CD4-positive, alpha-beta T cell (primary cell): Measurements from ENCODE around the gene TMEM117. TPM values are rescaled to one million over a fixed set of nuclear protein-coding genes. Genes with fewer than 3 reads are reported as not detected.

Experiments used
- ATAC-seq: fragments of 200-7000 bp; cut with Tn5 transposase; one replicate; pipeline ENCODE4 v1.10.0; 2022; ENCODE audit warnings: mild to moderate bottlenecking; ENCODE audit not compliant: poor library complexity
- CTCF ChIA-PET: fragments of 350-600 bp; sonication (Branson Sonifier 250); formaldehyde crosslinking; loops from one replicate; lab custom pipeline; 2021; ENCODE audit warnings: antibody characterized with exemption, inconsistent platforms; lab: Charles Lee
- POLR2A ChIA-PET: fragments of 350-600 bp; sonication (Branson Sonifier 250); formaldehyde crosslinking; loops from one replicate; lab custom pipeline; 2021; ENCODE audit warnings: antibody characterized with exemption, inconsistent platforms; lab: Charles Lee
- DNase-seq, 14 experiments: peaks; one replicate each; pipeline ENCODE4 v3.0.0-alpha.2; 2013 to 2020; ENCODE audit warnings: mixed read lengths in 2 of 14
- H3K27ac ChIP-seq, 2 donors: one replicate each; pipeline versions ENCODE4 v1.5.1 to v1.7.0; 2013; ENCODE audit warnings: low read length in 2 of 2, low read depth in 1 of 2, mild to moderate bottlenecking in 1 of 2
- H3K27me3 ChIP-seq, 2 experiments: 1 replicate in 1 of 2; 2 replicates in 1 of 2; pipeline versions ENCODE4 v1.6.1 to v1.7.0; 2013; ENCODE audit warnings: low read length in 2 of 2, control low read depth in 1 of 2, mild to moderate bottlenecking in 1 of 2, moderate library complexity in 1 of 2; ENCODE audit not compliant: insufficient read depth in 2 of 2, control insufficient read depth in 1 of 2
- H3K36me3 ChIP-seq: one replicate; pipeline ENCODE4 v1.6.1; 2013; ENCODE audit warnings: low read length, control low read depth; ENCODE audit not compliant: insufficient read depth
- H3K4me1 ChIP-seq: one replicate; pipeline ENCODE4 v1.6.1; 2013; ENCODE audit warnings: low read length, control low read depth; ENCODE audit not compliant: insufficient read depth
- H3K4me3 ChIP-seq: one replicate; pipeline ENCODE4 v1.5.1; 2013; ENCODE audit warnings: mild to moderate bottlenecking, low read length, moderate library complexity
- H3K9me3 ChIP-seq, 2 experiments: 1 replicate in 1 of 2; 2 replicates in 1 of 2; pipeline versions ENCODE4 v1.6.1 to v1.7.0; 2013; ENCODE audit warnings: low read length in 2 of 2, mild to moderate bottlenecking in 2 of 2, control low read depth in 1 of 2, moderate library complexity in 1 of 2; ENCODE audit not compliant: control insufficient read depth in 1 of 2, insufficient read depth in 1 of 2
- H3K27ac Mint-ChIP-seq: one replicate; pipeline ENCODE4 v1.8.0; 2020; ENCODE audit warnings: mixed read lengths
- H3K27me3 Mint-ChIP-seq: one replicate; pipeline ENCODE4 v1.8.0; 2021; ENCODE audit warnings: mixed read lengths
- H3K36me3 Mint-ChIP-seq: one replicate; pipeline ENCODE4 v1.8.0; 2021; ENCODE audit warnings: low read depth, mixed read lengths
- H3K4me1 Mint-ChIP-seq: one replicate; pipeline ENCODE4 v1.8.0; 2021; ENCODE audit warnings: low read depth, mixed read lengths
- H3K4me3 Mint-ChIP-seq: one replicate; pipeline ENCODE4 v1.8.0; 2020; ENCODE audit warnings: mild to moderate bottlenecking, mixed read lengths
- H3K9me3 Mint-ChIP-seq: one replicate; pipeline ENCODE4 v1.8.0; 2020; ENCODE audit warnings: mixed read lengths
- CTCF ChIP-seq: fragments of 200-600 bp; IDR thresholded peaks from one replicate; pipeline ENCODE4 v1.8.0; 2022; ENCODE audit warnings: antibody characterized with exemption, mild to moderate bottlenecking
- intact Hi-C, 2 experiments: fragments of 100-400 bp; cut with DNase I in 1 of 2; cut with micrococcal nuclease in 1 of 2; formaldehyde crosslinking; loops; one replicate each; pipeline versions ENCODE4 v1.15.1 to v1.9.0; 2023 to 2025; cut with DNase I, micrococcal nuclease
- total RNA-seq, 174 experiments: library from RNA in 2 of 174; stranded (reverse) in 2 of 174; gene quantifications; one replicate each; pipeline ENCODE4 v1.2.3 and lab custom pipeline; 2021 to 2026

Gene TMEM117
- total RNA-seq, 2 experiments from 2014 or later, result 3.4 to 4.4 TPM

DNA sequence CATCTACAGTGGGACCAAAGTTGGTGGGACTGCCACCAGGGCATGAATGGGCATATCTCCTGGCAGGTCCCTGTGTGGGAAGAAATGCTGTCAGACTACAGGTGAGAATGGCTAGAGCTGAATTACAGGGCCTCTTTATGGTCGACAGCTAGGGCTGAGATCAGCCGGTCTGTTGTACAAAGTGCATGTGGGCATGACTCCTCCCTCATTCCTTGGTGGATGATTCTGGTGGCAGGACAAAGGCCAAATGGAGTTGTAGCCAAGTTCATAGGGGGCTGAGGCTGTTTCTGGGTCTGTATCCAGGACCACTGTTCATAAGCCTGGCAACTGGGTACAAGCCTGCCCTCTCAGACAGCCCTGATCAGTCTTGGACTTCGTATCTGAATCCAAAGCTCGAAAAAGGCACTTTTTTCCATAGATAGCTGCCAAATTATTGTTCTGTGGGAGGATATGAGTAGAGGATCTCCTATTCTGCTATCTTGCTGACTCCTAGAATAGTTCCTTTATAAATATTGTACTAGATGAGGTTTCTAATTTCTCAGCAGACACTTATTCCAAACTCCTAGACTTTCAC, 460.8 kb downstream of the TMEM117 start:
- no peak for TF ChIP-seq CTCF
- H3K4me1 ChIP-seq, result no peaks in the 10 kb centered on the region
- no peak for ATAC-seq
- H3K36me3 Mint-ChIP-seq, result peaks cover 23% of the 10 kb centered on the region
- H3K27ac ChIP-seq, result no peak overlapping the region
- H3K4me3 Mint-ChIP-seq, result no peak overlapping the region
- DNase-seq, result no peak
- H3K4me1 Mint-ChIP-seq, result no peaks in the 10 kb centered on the region
- H3K27me3 Mint-ChIP-seq, result no peaks in the 10 kb centered on the region
- no peaks in the 10 kb centered on the region for H3K36me3 ChIP-seq
- no peaks in the 10 kb centered on the region for H3K27me3 ChIP-seq
- ChIA-PET POLR2A (no interaction called here), CTCF (no interaction called here)
- H3K9me3 Mint-ChIP-seq, result peaks cover 5% of the 10 kb centered on the region
- H3K27ac Mint-ChIP-seq, result no peak overlapping the region
- no peak overlapping the region for H3K4me3 ChIP-seq
- intact Hi-C loops, result no loop called here
- H3K9me3 ChIP-seq, result peaks cover 4 to 7% of the 10 kb centered on the region in 2 experiments

DNA sequence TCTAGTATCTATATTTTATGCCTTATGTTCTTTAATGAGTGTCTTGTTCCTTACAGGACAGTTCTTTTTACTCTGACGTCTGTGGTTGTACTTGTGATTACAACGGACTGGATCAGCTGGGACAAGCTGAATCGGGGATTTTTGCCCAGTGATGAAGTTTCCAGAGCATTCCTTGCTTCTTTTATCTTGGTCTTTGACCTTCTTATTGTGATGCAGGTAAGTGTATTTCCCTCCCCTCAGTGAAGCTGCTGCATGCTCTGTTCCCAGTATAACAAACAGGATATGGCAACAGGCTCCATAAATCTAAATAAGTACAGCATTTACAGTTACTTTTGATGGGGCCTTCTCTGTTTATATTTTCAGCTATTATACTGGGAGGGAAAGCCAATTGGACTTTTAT, 463.6 kb downstream of the TMEM117 start:
- Mint-ChIP-seq H3K27ac (no peak overlapping the region), H3K4me1 (no peaks in the 10 kb centered on the region), H3K36me3 (peaks cover 38% of the 10 kb centered on the region), H3K4me3 (no peak overlapping the region), H3K9me3 (peaks cover 5% of the 10 kb centered on the region), H3K27me3 (no peaks in the 10 kb centered on the region)
- Histone ChIP-seq H3K4me1 (no peaks in the 10 kb centered on the region), H3K27me3 (no peaks in the 10 kb centered on the region), H3K4me3 (no peak overlapping the region), H3K36me3 (no peaks in the 10 kb centered on the region), H3K27ac (no peak overlapping the region), H3K9me3 (peaks cover 4 to 7% of the 10 kb centered on the region in 2 experiments)
- ATAC-seq (no peak), DNase-seq (no peak)
- intact Hi-C loops, result no loop called here
- POLR2A ChIA-PET, result interaction anchor here (0.6 kb wide), 1 partner anchor 140 kb away, joined by 3 read pairs; no protein-coding TSS in a partner anchor
- no peak for TF ChIP-seq CTCF
- CTCF ChIA-PET, result no interaction called here

DNA sequence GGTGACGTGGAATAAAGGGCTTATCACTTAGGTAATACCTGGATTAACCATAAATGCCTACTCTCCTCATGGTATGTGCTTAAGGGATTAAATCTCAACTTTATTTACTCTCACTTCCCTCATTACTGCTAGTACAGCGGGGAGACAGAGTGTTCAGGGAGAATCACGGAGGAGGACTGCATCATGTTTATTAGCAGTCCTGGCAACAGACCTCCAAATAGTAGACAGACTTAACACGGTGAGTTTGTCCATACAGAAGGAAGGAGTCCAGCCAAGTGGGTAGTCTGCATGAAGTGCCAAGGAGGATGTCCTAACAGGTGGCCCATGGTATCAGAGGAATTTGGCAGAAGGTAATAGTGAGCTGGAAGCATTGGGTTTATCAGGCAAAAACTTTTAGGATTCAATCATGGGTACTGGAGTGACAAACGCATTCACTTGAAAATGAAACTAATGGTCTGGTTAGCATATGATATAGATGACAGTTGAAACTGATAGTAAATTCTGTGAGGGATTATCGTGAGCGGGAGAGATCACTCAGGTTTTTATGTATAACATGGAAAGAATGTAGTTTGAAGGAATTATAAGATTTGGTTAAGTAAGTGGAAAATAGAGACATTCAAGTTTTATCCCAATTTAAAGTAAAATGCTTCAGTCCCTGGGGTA, 471.8 kb downstream of the TMEM117 start:
- no peaks in the 10 kb centered on the region for H3K27me3 ChIP-seq
- H3K9me3 Mint-ChIP-seq, result peaks cover 2% of the 10 kb centered on the region
- no peak overlapping the region for H3K27ac Mint-ChIP-seq
- ATAC-seq (no peak), DNase-seq (no peak)
- no peak overlapping the region for H3K27ac ChIP-seq
- ChIA-PET CTCF (interaction anchor here (0.7 kb wide), 1 partner anchor 636 kb away, joined by 4 read pairs; no protein-coding TSS in a partner anchor), POLR2A (no interaction called here)
- H3K9me3 ChIP-seq, result peaks cover 0 to 3% of the 10 kb centered on the region in 2 experiments
- intact Hi-C loops, result no loop called here
- H3K27me3 Mint-ChIP-seq, result no peaks in the 10 kb centered on the region
- H3K4me3 ChIP-seq, result no peak overlapping the region
- H3K4me3 Mint-ChIP-seq, result no peak overlapping the region
- H3K4me1 ChIP-seq, result no peaks in the 10 kb centered on the region
- peaks cover 10% of the 10 kb centered on the region for H3K36me3 Mint-ChIP-seq
- no peaks in the 10 kb centered on the region for H3K36me3 ChIP-seq
- no peaks in the 10 kb centered on the region for H3K4me1 Mint-ChIP-seq
- TF ChIP-seq CTCF, result no peak
